ENCODE measurements around the gene ELAVL3. TPM values are rescaled to one million over a fixed set of nuclear protein-coding genes. Genes with fewer than 3 reads are reported as not detected.

The ELAVL3 gene
- total and polyA plus RNA-seq, 2 of the 4 experiments (the other 2 are of a cell fraction), result not detected

- Histone ChIP-seq H3K56ac (ENCODE audit: extremely low read depth, insufficient read depth, low read length) (peak overlapping the region; percentile 31; the same call in 1 of the 2 replicates), H3K9ac (ENCODE audit: low read depth, low read length) (peak overlapping the region; percentile 34; the same call in 1 of the 2 replicates), H3K4me1 (ENCODE audit: control insufficient read depth, insufficient read depth, low read length) (peaks cover 6% of the 10 kb centered on the region), H2AK5ac (ENCODE audit: low read depth, low read length) (peak overlapping the region; percentile 61; the same call in 1 of the 2 replicates), H3K4me3 (ENCODE audit: insufficient read depth, low read depth, low read length) (peak overlapping the region; percentile 60), H2AFZ (replicated peaks; ENCODE audit: low read length, poor library complexity) (peak overlapping the region; percentile 90), H3K9me3 (ENCODE audit: control insufficient read depth, insufficient read depth, low read length) (no peaks in the 10 kb centered on the region), H4K20me1 (ENCODE audit: insufficient read depth, low read length) (no peaks in the 10 kb centered on the region), H3K18ac (ENCODE audit: low read depth, low read length) (no peak overlapping the region), H4K8ac (ENCODE audit: low read depth in 2 of 2, low read length in 2 of 2) (peak overlapping the region; percentile 86 to 93), H3K79me1 (ENCODE audit: low read depth in 1 of 2, low read length in 2 of 2) (peaks cover 14 to 37% of the 10 kb centered on the region in 2 experiments; a peak in 3 of 4 replicates), H2BK5ac (ENCODE audit: low read depth, low read length, poor library complexity, severe bottlenecking) (peak overlapping the region; percentile 69), H2AK9ac (replicated peaks; ENCODE audit: low read depth, low read length, poor library complexity) (peak overlapping the region; percentile 99), H3K4ac (ENCODE audit: low read depth, low read length) (peak overlapping the region; percentile 80), H4K5ac (ENCODE audit: low read depth, low read length) (peak overlapping the region; percentile 32; the same call in 1 of the 2 replicates), H2BK120ac (ENCODE audit: low read depth, low read length) (no peak overlapping the region), H3K27me3 (ENCODE audit: control insufficient read depth, insufficient read depth, low read length) (no peaks in the 10 kb centered on the region), H3K9me1 (ENCODE audit: insufficient read depth, low read length) (peaks cover 4% of the 10 kb centered on the region), H3K4me2 (ENCODE audit: low read depth, low read length) (peak overlapping the region; percentile 74), H2BK15ac (ENCODE audit: low read depth, low read length) (no peak overlapping the region), H3K27ac (ENCODE audit: insufficient read depth, low read length) (peak overlapping the region; percentile 41; the same call in 1 of the 2 replicates), H3K14ac (replicated peaks; ENCODE audit: low read depth, low read length) (peak overlapping the region; percentile 46), H4K91ac (ENCODE audit: insufficient read depth, low read depth, low read length) (peak overlapping the region; percentile 49; the same call in 1 of the 2 replicates), H3K23ac (ENCODE audit: low read depth, low read length) (no peak overlapping the region), H3K36me3 (ENCODE audit: control insufficient read depth, insufficient read depth, low read length) (no peaks in the 10 kb centered on the region; the same call in 1 of the 2 replicates), H2BK20ac (ENCODE audit: low read depth, low read length) (no peak overlapping the region)
- peak; percentile 91 for DNase-seq
- in situ Hi-C loops (cut with MboI; ENCODE audit: low sequenced_read_pairs), result no loop called here
- intact Hi-C loops (cut with micrococcal nuclease), result no loop called here
- POLR2A ChIA-PET (ENCODE audit: unreplicated experiment), result no interaction called here
- dilution Hi-C loops (cut with HindIII; ENCODE audit: low sequenced_read_pairs, unreplicated experiment), result no loop called here
- peak; percentile 4; the same call in 1 of the 2 replicates for TF ChIP-seq BHLHE40 (IDR thresholded peaks at IDR 0.05; ENCODE audit: low read depth, low read length)
- no peak for TF ChIP-seq MAFK (IDR thresholded peaks at IDR 0.05; ENCODE audit: low read depth, low read length)
- peak; percentile 83 for TF ChIP-seq MAZ (IDR thresholded peaks at IDR 0.05; ENCODE audit: borderline replicate concordance, low read depth, low read length)
- CTCF ChIA-PET, result no interaction called here
- BruUV-seq (replicated peaks), result no TSS peak
- 0% methylated on average over 15 of the region's 33 CpGs; no CpG with 5 or more reads in 1 of the 2 experiments for WGBS, 2 experiments (ENCODE audit: extremely low coverage in 2 of 2, insufficient read length in 1 of 2)
- ATAC-seq (ENCODE audit: low read depth), result peak; percentile 99
Measured at GRCh38 chr19:11505032-11505503, 24.2 kb upstream of the ELAVL3 start.
